GM21423 (cell line): ENCODE measurements around the gene PCCA.
A peak's percentile ranks its signal among the peaks of the same experiment; 100 is the strongest.
"Not testable (repeated sequence)": the region's sequence is repeated elsewhere in the genome, so short reads cannot be mapped to it uniquely, and the experiment has no call there.

Experiments
- ATAC-seq: cut with Tn5 transposase; IDR thresholded peaks from one replicate; pipeline ENCODE4 v1.9.1; 2021; ENCODE audit warnings: mild to moderate bottlenecking, moderate library complexity; ENCODE audit not compliant: unreplicated experiment

Gene PCCA

DNA sequence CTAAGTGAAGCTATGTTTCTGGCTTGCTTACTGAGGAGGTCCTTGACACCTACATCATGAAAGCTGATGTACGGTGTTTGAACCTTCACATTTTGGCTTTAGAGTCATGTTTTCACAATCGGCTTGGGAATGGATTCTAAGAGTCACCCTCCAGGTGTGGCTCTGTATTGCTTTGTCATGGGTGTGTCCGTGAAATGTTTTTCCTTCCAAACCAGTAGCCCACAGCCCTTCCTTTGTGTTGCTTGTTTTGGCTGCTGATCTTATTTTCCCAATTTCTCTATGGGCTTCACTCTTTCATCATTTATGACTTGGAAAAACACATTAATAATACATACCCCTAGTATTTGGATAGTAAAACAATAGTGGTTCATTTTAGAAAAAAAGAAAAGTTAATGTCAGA lies 259.1 kb downstream of the PCCA start:
- ATAC-seq: no peak

DNA sequence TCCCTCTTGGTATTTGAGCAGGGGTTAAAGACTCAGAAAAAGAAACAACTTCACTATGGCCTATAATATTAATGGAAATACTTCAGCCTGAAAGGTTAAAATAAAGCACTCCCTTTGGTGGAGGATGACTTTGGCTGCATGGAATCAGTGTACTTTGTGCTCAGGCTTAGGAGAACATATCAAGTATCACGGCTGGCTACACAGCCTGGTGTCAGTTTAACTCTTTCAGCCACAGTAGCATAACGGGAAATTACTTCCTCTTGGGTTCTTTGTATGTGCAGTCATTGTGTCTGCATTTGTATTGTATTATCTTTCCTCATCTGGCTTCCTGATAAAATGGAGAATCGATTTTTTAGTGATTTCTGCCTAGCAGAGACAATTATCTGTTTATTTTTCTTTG lies 260.7 kb downstream of the PCCA start:
- no peak for ATAC-seq

DNA sequence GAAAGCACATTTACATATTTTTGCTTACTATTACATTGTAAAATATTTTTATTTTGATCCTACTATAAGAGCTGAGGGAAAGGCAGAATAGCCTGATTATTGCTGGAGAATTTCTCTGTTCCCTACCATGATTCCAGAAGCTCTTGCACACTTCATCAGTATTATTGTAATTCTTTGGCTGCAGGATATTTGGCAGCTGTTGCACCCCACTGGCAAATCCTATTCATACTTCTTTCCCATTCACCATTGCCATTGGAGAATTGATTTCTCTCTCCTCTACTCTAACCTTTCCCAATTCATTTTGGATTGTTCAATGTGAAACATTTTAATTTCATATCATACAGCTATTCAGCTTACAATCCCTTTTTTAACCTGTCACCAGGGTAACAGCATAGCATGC lies 261.7 kb downstream of the PCCA start:
- ATAC-seq: no peak

DNA sequence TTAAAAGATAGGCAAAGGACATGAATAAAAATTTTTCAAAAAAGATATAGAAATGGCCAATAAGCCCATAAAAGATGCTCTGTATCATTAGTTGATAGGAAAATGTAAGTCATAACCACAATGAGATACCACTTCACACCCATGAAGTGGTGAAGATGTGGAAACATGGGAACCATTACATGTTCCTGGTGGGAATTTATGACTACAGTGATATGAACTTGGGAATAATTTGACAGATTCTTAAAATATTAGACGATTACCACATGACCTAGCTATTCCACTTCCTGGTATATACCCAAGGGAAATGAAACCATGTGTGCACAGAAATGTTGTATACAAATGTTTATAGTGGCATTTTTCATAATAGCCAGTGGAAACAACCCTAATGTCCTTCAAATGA lies 267.5 kb downstream of the PCCA start:
- no peak for ATAC-seq

DNA sequence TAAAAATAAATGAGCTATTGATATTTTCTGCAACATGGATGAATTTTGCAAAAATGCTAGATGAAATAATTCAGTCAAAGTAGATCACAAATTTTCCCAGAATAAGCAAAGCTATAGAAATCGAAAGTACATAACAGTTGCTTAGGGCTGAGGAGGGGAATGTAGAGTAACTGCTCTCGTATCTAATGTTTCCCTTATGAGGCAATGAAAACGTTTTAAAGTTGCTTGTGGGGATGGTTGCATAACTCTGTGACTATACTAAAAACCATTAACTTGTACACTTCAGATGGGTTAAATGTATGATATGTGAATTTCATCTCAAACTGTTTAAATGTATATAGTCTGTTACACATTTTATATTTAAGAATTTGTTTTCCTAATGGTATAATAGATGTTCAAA lies 268.0 kb downstream of the PCCA start:
- no peak for ATAC-seq

DNA sequence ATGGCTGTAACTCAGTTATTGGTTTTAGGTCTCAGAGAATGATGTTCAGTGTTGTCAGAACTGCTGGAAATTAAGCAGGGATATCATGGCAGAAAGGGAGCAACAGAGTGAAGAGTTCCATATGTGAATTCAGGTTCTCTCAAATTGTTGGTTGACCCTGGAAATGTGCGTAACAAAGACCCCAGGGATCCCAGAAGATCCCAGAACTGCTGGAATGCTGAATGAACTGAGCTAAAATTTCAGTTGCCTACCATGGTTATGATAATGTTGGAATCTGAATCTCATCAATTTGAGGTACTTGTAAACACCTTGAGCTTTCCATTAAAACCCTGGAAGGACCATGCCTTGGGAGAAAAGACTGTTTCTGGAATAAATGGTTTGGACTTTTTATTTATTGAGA lies 268.9 kb downstream of the PCCA start:
- no peak for ATAC-seq

DNA sequence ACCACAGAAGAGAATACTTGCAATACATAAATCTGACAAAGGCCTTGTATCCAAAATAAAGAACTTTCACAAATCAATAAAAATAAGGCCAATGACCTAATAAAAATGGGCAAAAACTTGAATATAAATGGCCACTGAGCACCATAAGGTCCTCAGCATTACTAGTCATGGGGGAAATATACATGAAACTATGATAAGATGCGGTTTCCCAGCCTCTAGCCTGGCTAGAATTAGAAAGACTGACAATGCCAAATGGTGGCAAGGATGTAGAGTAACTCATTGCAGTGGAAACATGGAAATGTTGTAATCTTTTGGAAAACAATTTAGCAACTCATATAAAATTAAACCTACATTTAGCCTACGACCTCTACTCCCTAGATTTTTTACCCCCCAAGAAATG lies 272.6 kb downstream of the PCCA start:
- no peak for ATAC-seq

DNA sequence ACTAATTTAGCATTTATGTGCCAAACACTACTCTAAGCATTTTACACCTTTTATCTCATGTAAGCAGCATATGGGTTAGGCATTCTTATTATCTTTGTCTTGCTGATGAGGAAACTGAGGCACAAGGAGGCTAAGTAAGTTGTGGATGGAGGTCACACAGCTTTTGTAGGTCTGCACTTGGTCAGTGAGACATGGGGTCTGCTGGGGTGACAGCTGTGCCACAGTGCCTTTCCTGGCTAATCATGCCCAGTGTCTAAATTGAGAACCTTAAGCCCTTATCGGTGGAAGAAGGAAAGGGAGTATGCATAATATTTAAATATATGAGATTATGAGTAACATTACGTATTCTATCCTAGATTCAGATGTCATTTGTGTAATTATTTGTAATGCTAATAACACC lies 273.5 kb downstream of the PCCA start:
- ATAC-seq: no peak

DNA sequence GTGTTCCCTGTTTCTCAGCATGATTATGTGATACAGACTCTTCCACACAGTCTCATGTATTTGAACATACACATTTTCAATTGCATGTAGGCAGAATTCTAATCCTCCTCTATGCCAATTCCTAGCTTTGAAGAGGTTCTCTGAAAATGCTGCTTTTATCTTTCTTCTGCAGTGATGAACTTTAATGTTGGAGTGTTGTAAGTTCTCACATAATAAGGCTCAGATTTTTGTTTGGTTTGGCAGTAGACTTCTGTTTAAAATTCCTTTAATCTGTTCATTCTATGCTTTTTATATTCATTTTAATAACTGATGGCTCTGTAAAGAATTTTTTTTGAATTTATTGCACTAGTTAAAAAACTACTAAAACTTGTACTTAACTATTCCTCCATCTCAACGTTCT lies 273.9 kb downstream of the PCCA start:
- no peak for ATAC-seq

DNA sequence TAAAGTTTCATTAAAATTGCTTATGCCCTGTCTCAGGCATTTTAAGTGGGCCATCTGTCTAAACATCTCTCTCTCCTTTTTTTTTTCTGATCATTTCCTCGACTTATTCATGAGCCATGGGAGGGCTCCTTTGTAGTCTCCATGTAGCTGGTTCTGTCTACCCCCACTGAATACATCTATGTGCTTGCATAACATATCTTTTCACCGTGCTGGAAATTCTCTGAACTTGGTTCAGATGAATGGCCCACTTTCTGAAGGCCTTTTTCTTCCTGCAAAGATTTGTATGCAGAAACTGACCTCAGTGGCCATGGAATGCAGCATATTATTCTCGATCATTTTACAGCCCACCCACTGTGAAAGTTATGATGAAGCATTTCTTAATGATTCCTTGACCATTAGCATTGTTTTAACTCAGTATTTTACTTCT lies 274.4 kb downstream of the PCCA start:
- no peak for ATAC-seq

DNA sequence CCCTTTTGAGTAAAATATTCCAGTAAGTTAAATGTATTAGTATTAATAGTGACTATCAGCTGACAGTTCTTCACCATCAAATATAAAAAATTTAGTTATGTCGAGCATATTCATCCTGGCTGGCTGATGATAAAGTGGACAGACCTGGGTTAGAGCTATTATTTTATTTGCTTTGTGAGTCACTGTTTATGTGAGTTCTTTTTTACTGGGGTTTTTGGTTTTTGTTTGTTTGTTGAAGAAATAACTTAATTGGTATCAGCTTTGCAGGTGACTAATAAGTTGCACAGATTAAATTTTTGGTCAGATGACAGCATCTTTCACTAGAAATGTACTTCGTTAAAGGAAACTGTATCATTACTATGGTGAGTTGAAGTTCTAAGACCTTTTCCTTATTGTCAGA lies 275.0 kb downstream of the PCCA start:
- no peak for ATAC-seq

DNA sequence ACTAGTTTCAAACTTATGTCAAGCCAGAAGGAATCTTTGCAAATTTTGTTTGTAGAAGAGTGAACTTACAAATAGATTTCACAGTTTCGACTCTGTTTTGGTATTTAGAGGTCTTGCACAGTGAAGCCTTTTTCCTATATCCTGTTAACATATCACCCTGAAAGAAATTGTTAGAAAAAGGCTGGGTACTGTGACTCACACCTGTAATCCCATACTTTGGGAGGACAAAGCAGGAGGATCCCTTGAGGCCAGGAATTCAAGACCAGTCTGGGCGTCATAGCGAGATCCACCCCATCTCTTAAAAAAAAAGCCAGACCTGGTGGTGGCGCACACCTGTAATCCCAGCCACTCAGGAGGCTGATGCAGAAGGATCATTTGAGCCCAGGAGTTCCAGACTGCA lies 275.7 kb downstream of the PCCA start:
- ATAC-seq: no peak

DNA sequence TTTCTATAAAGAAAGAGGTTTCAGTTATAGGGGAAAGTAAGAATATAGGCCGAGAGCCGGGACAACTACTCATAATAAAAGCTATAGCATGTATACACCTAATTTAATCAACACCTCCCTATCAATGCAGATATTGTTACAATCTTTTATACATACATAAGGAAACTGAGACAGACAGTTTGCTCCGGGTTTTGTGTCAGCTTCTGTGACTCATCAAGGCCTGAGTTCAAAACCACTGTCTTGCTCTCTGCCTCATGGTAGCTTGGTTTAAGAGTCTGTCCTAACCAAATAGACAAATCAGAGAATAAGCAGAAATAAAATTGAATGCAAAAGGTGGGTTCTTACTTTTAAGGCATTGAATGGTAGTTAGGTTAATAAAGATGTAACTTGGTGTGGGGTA lies 276.8 kb downstream of the PCCA start:
- no peak for ATAC-seq

DNA sequence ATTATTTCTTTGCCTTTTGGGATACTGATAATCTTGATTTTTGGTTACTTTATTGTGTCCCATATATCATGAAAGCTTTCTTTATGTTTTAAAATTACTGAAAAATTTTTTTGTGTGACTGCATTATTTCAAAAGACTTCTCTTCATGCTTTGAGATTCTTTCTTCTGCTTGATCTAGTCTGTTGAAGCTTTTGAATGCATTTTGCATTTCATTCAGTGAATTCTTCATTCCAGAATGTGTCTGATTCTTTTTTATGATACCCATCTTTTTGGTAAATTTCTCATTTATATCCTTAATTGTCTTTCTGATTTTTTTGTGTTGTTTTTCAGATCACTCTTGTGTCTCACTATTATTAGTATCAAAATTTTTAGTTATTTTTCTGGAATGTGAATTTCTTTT lies 289.6 kb downstream of the PCCA start:
- ATAC-seq: no peak

DNA sequence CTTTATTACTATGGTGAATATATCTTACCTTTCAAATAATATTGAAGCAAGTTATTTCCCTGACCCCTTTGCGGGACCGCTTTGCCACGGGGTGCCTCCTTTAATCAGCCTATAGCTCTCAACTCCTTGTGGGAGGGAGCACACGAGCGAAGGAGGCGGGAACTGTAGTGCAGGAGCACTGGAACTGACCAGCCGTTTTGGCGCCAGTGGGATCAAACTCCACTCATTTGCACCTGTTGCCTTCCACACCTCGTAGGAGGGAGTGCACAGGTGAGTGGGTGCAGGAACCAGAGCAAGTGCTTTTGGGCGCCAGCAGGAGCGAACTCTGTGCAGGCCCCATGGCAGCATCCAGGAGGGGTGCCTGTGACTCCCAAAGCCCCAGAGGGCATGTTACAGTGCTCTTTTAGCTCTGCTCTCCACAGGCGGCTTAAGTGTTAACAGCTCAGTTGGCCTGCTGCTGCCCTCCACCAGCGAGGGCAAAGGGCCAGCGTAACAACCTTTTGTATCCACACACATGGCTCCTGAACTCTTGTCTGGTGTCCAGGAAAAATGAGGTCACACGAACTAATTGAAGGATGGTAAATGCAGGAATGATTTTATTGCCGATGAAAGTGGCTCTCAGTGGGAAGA lies 292.8 kb downstream of the PCCA start:
- ATAC-seq: no peak

DNA sequence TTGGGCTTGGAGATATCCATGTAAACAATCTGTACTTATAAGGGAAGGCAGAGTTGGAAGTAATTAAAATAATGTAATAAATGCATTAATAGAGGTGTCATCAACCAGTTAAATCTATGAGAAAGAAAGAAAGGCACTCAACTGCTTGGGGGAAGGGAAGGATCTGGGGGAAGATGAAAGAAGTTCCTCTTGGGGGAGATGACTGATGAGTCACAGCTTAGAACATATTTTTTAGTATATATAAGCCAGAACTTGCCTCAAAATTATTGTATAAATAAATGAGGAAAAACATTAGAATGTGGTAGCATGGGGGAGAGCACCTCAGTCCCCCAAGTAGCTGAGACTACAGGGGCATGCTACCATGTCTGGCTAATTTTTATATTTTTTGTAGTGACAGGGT lies 293.9 kb downstream of the PCCA start:
- no peak for ATAC-seq

DNA sequence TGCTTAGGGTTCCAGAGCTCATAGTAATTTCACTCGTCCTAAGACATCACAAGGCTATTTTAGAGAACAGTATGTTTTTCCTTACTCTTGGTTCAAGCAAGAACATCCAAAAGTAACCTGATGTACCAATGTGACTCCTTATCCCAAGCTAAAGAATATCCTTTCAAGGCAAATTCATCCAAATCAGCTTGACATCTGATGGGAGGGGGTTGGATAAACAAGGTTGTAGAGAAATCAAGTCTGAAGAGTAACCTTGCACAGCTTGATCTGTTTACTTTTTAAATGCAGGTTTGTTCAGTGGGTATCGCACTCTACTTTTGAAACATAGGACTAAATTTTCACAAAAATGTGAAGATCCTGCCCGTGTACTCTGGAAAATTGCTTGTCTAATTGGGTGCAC lies 298.5 kb downstream of the PCCA start:
- no peak for ATAC-seq

DNA sequence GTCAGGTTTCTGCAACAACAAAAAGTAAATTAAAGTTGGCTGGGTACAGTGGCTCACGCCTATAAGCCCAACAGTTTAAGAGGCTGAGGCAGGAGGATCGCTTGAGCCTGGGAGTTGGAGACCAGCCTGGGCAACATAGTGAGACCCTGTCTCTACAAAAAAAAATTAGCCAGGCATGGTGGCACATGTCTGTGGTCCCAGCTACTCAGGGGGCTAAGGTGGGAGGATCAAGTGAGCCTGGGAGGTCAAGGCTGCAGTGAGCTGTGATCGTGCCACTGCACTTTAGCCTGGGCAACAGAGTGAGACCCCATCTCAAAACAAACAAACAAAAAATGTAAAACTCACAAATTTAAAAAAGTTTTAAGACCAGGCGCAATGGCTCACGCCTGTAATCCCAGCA lies 299.3 kb downstream of the PCCA start:
- ATAC-seq: not testable (repeated sequence)

DNA sequence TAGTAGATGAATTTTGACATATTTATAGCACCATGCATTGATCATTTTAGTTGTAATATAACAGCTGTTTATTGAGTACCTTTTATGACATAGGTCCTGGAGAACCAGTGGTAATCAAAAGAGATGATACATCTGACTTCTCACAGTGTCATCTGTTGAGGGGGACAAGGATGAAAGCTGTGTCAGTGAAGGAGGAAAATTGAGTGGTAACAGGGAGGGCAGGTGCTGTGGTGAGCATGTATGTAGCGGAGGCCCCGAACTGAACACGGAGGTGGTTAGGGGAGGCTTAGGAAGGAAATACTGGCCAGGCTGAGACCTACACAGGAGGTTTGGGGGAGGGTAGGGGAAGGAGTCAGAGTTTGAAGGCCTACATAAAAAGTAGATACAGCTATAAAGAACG lies 300.0 kb downstream of the PCCA start:
- ATAC-seq: no peak

DNA sequence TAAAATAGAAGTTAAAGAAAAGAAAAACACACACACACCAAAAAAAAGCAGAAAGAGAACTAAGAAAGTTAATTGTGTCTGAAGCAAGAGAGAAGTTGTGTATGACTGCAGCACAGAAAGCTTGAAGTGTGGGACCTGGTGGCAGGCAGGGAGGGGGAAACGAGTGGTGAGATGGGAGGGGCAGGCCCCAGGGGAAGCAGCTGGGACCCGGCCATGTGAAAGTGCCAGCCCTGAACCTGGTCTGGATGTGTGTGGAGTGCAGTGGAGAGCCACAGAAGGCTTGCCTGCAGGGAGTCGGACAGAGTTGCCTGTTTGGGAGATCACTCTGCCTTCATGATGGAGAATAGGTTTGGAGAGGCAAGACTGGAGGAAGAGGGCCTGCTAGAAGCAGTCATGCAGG lies 300.7 kb downstream of the PCCA start:
- ATAC-seq: no peak

DNA sequence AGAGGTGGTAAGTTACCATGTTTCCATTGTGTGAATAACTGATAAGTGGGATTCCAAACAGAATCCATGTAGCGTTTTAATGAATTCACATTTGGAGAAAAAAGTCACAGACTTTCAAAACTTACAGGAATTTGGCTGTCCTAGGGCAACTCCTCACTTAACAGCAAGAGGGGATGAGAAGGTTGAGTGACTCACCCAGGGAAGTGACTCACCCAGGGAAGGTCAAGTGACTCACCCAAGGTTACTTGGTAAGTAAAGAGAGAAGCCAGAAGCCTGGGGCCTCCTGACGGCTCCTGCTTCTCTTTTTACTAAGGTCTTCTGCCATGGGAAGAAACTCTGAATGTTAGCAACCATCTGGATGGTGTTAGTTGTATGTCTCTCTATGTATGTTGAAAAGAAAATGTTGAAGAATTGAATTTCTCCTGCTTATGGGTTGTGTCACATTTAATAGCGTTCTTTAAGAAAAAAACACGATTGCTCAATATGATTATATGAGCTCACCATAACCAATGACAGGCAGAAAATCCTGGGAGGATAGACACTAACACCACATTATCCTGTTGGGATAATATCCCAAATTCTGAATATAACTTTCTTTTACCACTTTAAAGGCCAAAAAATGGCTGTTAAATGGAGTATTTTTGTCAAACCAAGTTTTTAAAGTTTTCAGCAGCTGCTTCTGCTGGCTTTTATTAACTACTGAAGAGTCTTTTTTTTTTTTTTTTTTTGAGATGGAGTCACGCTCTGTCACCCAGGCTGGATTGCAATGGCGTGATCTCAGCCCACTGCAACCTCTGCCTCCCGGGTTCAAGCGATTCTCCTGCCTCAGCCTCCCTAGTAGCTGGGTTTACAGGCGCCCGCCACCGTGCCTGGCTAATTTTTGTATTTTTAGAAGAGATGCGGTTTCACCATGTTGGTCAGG lies 304.1 kb downstream of the PCCA start:
- no peak for ATAC-seq

DNA sequence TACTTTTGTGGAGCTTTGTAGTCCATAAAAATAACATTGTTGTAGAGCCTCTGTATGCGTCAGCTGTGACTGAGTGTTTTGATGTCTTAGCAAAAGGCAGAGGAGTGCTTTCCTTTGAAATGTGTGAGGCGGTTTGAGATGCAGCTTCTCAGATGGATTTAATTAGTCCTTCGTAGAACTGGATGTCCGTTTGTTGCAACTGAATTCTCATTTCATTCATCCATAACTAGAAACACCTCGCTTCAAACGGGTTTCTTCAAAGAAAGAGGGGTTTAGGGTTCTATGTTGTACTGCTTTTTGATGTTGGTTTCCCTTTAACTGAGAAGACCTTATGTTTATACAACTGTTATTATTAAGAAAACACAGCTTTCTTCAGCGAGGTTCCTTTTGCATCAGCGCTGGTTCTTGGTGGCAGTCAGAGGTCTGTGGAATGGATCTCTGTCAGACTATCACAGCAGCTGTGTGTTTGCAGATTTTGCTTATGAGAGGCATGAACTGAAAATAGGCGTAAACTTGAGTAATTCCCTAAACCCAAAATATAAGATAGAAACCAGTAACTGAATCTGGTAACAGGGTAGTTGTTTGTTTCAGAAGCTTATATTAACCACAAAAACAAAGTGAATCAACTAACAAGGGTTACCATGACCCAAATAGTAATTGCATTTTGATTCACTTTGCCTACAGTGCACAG lies 305.3 kb downstream of the PCCA start:
- ATAC-seq: peak; percentile 74
